HepG2 (cell line): ENCODE results near the gene UTP3. TPM values are rescaled to one million over a fixed set of nuclear protein-coding genes. Genes with fewer than 3 reads are reported as not detected.
A peak's percentile ranks its signal among the peaks of the same experiment; 100 is the strongest.

ENCODE experiments used
- HDAC2 ChIP-seq: sonication (generic); formaldehyde crosslinking; IDR thresholded peaks from 2 replicates; pipeline ENCODE4 v1.4.0; 2020; ENCODE audit warnings: missing genetic modification reagents
- MIER3 ChIP-seq: IDR thresholded peaks from 2 replicates; pipeline ENCODE4 v1.6.1; 2016; ENCODE audit warnings: missing compliant biosample characterization, borderline replicate concordance
- MXD4 ChIP-seq: IDR thresholded peaks from 2 replicates; pipeline ENCODE4 v1.6.1; 2016; ENCODE audit warnings: mild to moderate bottlenecking, missing biosample characterization, missing genetic modification reagents
- POLR2AphosphoS2 ChIP-seq: IDR thresholded peaks from 2 replicates; pipeline ENCODE4 v1.6.1; 2011; ENCODE audit warnings: low read depth, low read length, improper control_type of control experiment
- SP2 ChIP-seq: sonication (generic); formaldehyde crosslinking; IDR thresholded peaks from 2 replicates; pipeline ENCODE4 v1.5.1; 2020; ENCODE audit warnings: mild to moderate bottlenecking, missing genetic modification reagents
- SRSF1 ChIP-seq: fragments of 200-400 bp; formaldehyde crosslinking; optimal IDR thresholded peaks from 2 replicates; pipeline ENCODE3; 2017; ENCODE audit warnings: mild to moderate bottlenecking, low read depth, low read length, moderate library complexity
- TBL1XR1 ChIP-seq: fragments of 150-350 bp; IDR thresholded peaks from 2 replicates; pipeline ENCODE4 v1.6.1; 2014; ENCODE audit warnings: borderline replicate concordance, low read length; ENCODE audit not compliant: partially characterized antibody
- ZFP41 ChIP-seq: sonication (generic); formaldehyde crosslinking; IDR thresholded peaks from 2 replicates; pipeline ENCODE4 v1.4.0; 2020; ENCODE audit warnings: mild to moderate bottlenecking, missing genetic modification reagents, borderline replicate concordance
- ZNF143 ChIP-seq: sonication (generic); formaldehyde crosslinking; IDR thresholded peaks from 2 replicates; pipeline ENCODE4 v1.4.0; 2020; ENCODE audit warnings: missing genetic modification reagents
- ZNF296 ChIP-seq: sonication (generic); formaldehyde crosslinking; conservative IDR thresholded peaks from 2 replicates; pipeline ENCODE4 v1.5.0; 2020; ENCODE audit warnings: mild to moderate bottlenecking, missing genetic modification reagents
- ZNF337 ChIP-seq: sonication (generic); formaldehyde crosslinking; IDR thresholded peaks from 2 replicates; pipeline ENCODE4 v1.5.1; 2020; ENCODE audit warnings: missing genetic modification reagents, low read depth, mild to moderate bottlenecking, borderline replicate concordance
- ZNF678 ChIP-seq: sonication (generic); formaldehyde crosslinking; IDR thresholded peaks from 2 replicates; pipeline ENCODE4 v1.4.0; 2020; ENCODE audit warnings: mild to moderate bottlenecking, missing genetic modification reagents
- ZNF879 ChIP-seq: sonication (generic); formaldehyde crosslinking; IDR thresholded peaks from 2 replicates; pipeline ENCODE4 v1.8.1; 2023; ENCODE audit warnings: missing genetic modification reagents
- polyA plus RNA-seq, 8 experiments: library from polyadenylated mRNA; depleted of rRNA in 3 of 8; stranded (reverse) in 7 of 8; unstranded in 1 of 8; fragments of >200 nt; fragmentation: Illumina TruSeq in 4 of 8; extraction: Trizol in 4 of 8; gene quantifications; 2 replicates each; pipeline versions ENCODE4 v1.2.1 to v1.2.3, GENCODE V29; 2011 to 2016; ENCODE audit warnings: low read depth in 4 of 8, missing spikeins in 1 of 8, mixed read lengths in 1 of 8; ENCODE audit not compliant: insufficient read depth in 1 of 8
- total RNA-seq, 5 experiments: library from RNA; depleted of rRNA; stranded (reverse); fragments of >200 nt; fragmentation: Illumina TruSeq; extraction: Trizol; gene quantifications; 2 replicates each; pipeline ENCODE4 v1.2.3, GENCODE V29; 2016; ENCODE audit warnings: low read depth in 1 of 5
- TF ChIP-seq, protein P1 (sequence below): sonication (generic); IDR thresholded peaks from 2 replicates; pipeline ENCODE4 v1.6.1; 2016; ENCODE audit warnings: low read depth, borderline replicate concordance
- TF ChIP-seq, protein P2 (sequence below): sonication (generic); formaldehyde crosslinking; IDR thresholded peaks from 2 replicates; pipeline ENCODE4 v1.4.0; 2020; ENCODE audit warnings: missing genetic modification reagents, mild to moderate bottlenecking, borderline replicate concordance
- TF ChIP-seq, protein P3 (sequence below): sonication (generic); formaldehyde crosslinking; IDR thresholded peaks from 2 replicates; pipeline ENCODE4 v1.4.0; 2020; ENCODE audit warnings: mild to moderate bottlenecking, low read depth, missing genetic modification reagents
- TF ChIP-seq, protein P4 (sequence below): IDR thresholded peaks from 2 replicates; pipeline ENCODE4 v1.6.1; 2016; ENCODE audit warnings: low read depth, borderline replicate concordance
- TF ChIP-seq, protein P5 (sequence below): sonication (generic); formaldehyde crosslinking; IDR thresholded peaks from 2 replicates; pipeline ENCODE4 v1.4.0; 2020; ENCODE audit warnings: missing genetic modification reagents
- TF ChIP-seq, protein P6 (sequence below): sonication (generic); formaldehyde crosslinking; IDR thresholded peaks from 2 replicates; pipeline ENCODE4 v1.5.0; 2020; ENCODE audit warnings: missing genetic modification reagents, mild to moderate bottlenecking, borderline replicate concordance
- TF ChIP-seq, protein P7 (sequence below): sonication (generic); formaldehyde crosslinking; IDR thresholded peaks from 2 replicates; pipeline ENCODE4 v1.5.1; 2020; ENCODE audit warnings: missing genetic modification reagents, mild to moderate bottlenecking, borderline replicate concordance

UTP3 gene
- total and polyA plus RNA-seq, 2 of the 13 experiments (the other 11 are each of a cell fraction or from before 2014, with no cell fraction given), result 6.9 to 19.5 TPM

DNA sequence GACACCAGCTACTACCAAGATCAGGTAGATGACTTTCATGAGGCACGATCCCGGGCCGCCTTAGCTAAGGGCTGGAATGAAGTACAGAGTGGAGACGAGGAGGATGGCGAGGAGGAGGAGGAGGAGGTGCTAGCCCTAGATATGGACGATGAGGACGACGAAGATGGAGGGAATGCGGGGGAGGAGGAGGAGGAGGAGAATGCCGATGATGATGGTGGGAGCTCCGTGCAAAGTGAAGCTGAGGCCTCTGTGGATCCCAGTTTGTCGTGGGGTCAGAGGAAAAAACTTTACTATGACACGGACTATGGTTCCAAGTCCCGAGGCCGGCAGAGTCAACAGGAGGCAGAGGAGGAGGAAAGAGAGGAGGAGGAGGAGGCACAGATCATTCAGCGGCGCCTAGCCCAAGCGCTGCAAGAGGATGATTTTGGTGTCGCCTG is 481 bp downstream of the UTP3 start (continued):
- TF ChIP-seq, protein P1, sequence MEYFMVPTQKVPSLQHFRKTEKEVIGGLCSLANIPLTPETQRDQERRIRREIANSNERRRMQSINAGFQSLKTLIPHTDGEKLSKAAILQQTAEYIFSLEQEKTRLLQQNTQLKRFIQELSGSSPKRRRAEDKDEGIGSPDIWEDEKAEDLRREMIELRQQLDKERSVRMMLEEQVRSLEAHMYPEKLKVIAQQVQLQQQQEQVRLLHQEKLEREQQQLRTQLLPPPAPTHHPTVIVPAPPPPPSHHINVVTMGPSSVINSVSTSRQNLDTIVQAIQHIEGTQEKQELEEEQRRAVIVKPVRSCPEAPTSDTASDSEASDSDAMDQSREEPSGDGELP, result no peak
- TF ChIP-seq ZNF337 (no peak), ZNF143 (CRISPR knock-in tag) (no peak), SP2 (CRISPR knock-in tag) (no peak), MXD4 (CRISPR knock-in tag) (no peak), ZNF879 (CRISPR knock-in tag) (no peak), HDAC2 (CRISPR knock-in tag) (no peak), ZNF678 (no peak), MIER3 (CRISPR knock-in tag) (no peak), ZFP41 (0 out of 2 replicates have a peak, but pooled peaks have one; percentile 11), SRSF1 (peak; percentile 7), ZNF296 (no peak), POLR2AphosphoS2 (no peak), TBL1XR1 (no peak)
- TF ChIP-seq, protein P2, sequence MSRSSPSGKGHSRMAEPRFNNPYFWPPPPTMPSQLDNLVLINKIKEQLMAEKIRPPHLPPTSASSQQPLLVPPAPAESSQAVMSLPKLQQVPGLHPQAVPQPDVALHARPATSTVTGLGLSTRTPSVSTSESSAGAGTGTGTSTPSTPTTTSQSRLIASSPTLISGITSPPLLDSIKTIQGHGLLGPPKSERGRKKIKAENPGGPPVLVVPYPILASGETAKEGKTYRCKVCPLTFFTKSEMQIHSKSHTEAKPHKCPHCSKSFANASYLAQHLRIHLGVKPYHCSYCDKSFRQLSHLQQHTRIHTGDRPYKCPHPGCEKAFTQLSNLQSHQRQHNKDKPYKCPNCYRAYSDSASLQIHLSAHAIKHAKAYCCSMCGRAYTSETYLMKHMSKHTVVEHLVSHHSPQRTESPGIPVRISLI, result no peak
- TF ChIP-seq, protein P3, sequence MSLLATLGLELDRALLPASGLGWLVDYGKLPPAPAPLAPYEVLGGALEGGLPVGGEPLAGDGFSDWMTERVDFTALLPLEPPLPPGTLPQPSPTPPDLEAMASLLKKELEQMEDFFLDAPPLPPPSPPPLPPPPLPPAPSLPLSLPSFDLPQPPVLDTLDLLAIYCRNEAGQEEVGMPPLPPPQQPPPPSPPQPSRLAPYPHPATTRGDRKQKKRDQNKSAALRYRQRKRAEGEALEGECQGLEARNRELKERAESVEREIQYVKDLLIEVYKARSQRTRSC, result no peak
- TF ChIP-seq, protein P4, sequence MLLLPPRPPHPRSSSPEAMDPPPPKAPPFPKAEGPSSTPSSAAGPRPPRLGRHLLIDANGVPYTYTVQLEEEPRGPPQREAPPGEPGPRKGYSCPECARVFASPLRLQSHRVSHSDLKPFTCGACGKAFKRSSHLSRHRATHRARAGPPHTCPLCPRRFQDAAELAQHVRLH (CRISPR knock-in tag), result no peak
- TF ChIP-seq, protein P5, sequence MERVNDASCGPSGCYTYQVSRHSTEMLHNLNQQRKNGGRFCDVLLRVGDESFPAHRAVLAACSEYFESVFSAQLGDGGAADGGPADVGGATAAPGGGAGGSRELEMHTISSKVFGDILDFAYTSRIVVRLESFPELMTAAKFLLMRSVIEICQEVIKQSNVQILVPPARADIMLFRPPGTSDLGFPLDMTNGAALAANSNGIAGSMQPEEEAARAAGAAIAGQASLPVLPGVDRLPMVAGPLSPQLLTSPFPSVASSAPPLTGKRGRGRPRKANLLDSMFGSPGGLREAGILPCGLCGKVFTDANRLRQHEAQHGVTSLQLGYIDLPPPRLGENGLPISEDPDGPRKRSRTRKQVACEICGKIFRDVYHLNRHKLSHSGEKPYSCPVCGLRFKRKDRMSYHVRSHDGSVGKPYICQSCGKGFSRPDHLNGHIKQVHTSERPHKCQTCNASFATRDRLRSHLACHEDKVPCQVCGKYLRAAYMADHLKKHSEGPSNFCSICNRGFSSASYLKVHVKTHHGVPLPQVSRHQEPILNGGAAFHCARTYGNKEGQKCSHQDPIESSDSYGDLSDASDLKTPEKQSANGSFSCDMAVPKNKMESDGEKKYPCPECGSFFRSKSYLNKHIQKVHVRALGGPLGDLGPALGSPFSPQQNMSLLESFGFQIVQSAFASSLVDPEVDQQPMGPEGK (CRISPR knock-in tag), result no peak
- TF ChIP-seq, protein P6, sequence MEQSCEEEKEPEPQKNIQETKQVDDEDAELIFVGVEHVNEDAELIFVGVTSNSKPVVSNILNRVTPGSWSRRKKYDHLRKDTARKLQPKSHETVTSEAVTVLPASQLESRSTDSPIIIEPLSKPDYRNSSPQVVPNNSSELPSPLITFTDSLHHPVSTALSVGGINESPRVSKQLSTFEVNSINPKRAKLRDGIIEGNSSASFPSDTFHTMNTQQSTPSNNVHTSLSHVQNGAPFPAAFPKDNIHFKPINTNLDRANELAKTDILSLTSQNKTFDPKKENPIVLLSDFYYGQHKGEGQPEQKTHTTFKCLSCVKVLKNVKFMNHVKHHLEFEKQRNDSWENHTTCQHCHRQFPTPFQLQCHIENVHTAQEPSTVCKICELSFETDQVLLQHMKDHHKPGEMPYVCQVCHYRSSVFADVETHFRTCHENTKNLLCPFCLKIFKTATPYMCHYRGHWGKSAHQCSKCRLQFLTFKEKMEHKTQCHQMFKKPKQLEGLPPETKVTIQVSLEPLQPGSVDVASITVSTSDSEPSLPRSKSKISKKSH (CRISPR knock-in tag), result peak; percentile 9; the same call in 1 of the 2 replicates
- TF ChIP-seq, protein P7, sequence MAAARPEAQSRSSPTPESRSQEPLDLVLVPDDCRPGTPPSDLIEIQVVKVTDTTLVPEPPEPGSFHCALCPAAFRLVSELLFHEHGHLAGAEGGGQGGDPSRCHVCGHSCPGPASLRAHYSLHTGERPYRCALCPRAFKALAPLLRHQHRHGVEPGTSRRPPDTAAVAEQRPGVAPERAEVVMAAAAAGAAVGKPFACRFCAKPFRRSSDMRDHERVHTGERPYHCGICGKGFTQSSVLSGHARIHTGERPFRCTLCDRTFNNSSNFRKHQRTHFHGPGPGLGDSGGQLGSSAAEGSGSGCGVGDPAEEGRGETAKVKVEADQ (CRISPR knock-in tag), result no peak
